HepG2 (cell line): ENCODE measurements around the gene MPPE1. TPM values are rescaled to one million over a fixed set of nuclear protein-coding genes. Genes with fewer than 3 reads are reported as not detected.

ENCODE experiments used
- ARID5B ChIP-seq: IDR thresholded peaks from 2 replicates; pipeline ENCODE4 v1.4.0; 2020; ENCODE audit warnings: mild to moderate bottlenecking, missing genetic modification reagents
- ELF3 ChIP-seq: IDR thresholded peaks from 2 replicates; pipeline ENCODE4 v1.6.1; 2016; ENCODE audit warnings: missing genetic modification reagents, missing compliant biosample characterization
- EP300 ChIP-seq, 3 experiments: sonication (generic) in 1 of 3; formaldehyde crosslinking in 1 of 3; IDR thresholded peaks; 2 replicates each; pipeline versions ENCODE4 v1.5.1 to v1.6.1; 2011 to 2020; ENCODE audit warnings: low read depth in 2 of 3, low read length in 2 of 3, borderline replicate concordance in 1 of 3, improper control_type of control experiment in 1 of 3, mild to moderate bottlenecking in 1 of 3, missing genetic modification reagents in 1 of 3, moderate library complexity in 1 of 3
- ERF ChIP-seq: IDR thresholded peaks from 2 replicates; pipeline ENCODE4 v1.6.1; 2018; ENCODE audit warnings: missing biosample characterization, missing genetic modification reagents
- ETV5 ChIP-seq: IDR thresholded peaks from 2 replicates; pipeline ENCODE4 v1.6.1; 2018; ENCODE audit warnings: missing biosample characterization, missing genetic modification reagents, inconsistent platforms, borderline replicate concordance
- FOSL2 ChIP-seq: sonication (generic); formaldehyde crosslinking; IDR thresholded peaks from 2 replicates; pipeline ENCODE4 v1.4.0; 2020; ENCODE audit warnings: missing genetic modification reagents
- FOXA3 ChIP-seq: IDR thresholded peaks from 2 replicates; pipeline ENCODE4 v1.6.1; 2016; ENCODE audit warnings: missing genetic modification reagents, missing compliant biosample characterization
- FOXM1 ChIP-seq: sonication (generic); formaldehyde crosslinking; IDR thresholded peaks from 2 replicates; pipeline ENCODE4 v1.5.0; 2020; ENCODE audit warnings: missing genetic modification reagents
- HCFC1 ChIP-seq: fragments of 150-350 bp; IDR thresholded peaks from 2 replicates; pipeline ENCODE4 v1.6.1; 2014; ENCODE audit warnings: low read depth, low read length
- HMGXB4 ChIP-seq, 2 experiments: sonication (generic) in 1 of 2; formaldehyde crosslinking in 1 of 2; IDR thresholded peaks; 2 replicates each; pipeline versions ENCODE4 v1.4.0 to v1.6.1; 2018 to 2020; ENCODE audit warnings: missing genetic modification reagents in 2 of 2, borderline replicate concordance in 1 of 2, low read depth in 1 of 2, mild to moderate bottlenecking in 1 of 2, missing biosample characterization in 1 of 2
- KAT7 ChIP-seq: IDR thresholded peaks from 2 replicates; pipeline ENCODE4 v1.6.1; 2018; ENCODE audit warnings: borderline replicate concordance, missing compliant biosample characterization
- MLX ChIP-seq: IDR thresholded peaks from 2 replicates; pipeline ENCODE4 v1.6.1; 2016
- PRMT3 ChIP-seq: sonication (generic); formaldehyde crosslinking; IDR thresholded peaks from 2 replicates; pipeline ENCODE4 v1.8.1; 2022; ENCODE audit warnings: low read depth, mild to moderate bottlenecking, moderate library complexity, missing genetic modification reagents, borderline replicate concordance
- RBAK ChIP-seq: sonication (generic); formaldehyde crosslinking; IDR thresholded peaks from 2 replicates; pipeline ENCODE4 v1.5.1; 2020; ENCODE audit warnings: mild to moderate bottlenecking, missing genetic modification reagents
- RXRA ChIP-seq: sonication (generic); formaldehyde crosslinking; IDR thresholded peaks from 2 replicates; pipeline ENCODE4 v1.5.1; 2020; ENCODE audit warnings: missing genetic modification reagents
- RXRB ChIP-seq: IDR thresholded peaks from 2 replicates; pipeline ENCODE4 v1.6.1; 2016; ENCODE audit warnings: borderline replicate concordance, missing genetic modification reagents, missing compliant biosample characterization
- SOX13 ChIP-seq, 3 experiments: fragments of 450-650 bp in 1 of 3; sonication (generic) in 1 of 3; formaldehyde crosslinking in 1 of 3; IDR thresholded peaks in 2 of 3; conservative IDR thresholded peaks in 1 of 3; 2 replicates each; pipeline versions ENCODE4 v1.5.0 to v1.6.1; 2016 to 2020; ENCODE audit warnings: antibody characterized with exemption in 1 of 3, mild to moderate bottlenecking in 1 of 3, missing compliant biosample characterization in 1 of 3, missing genetic modification reagents in 1 of 3, moderate library complexity in 1 of 3
- SOX6 ChIP-seq, 2 experiments: fragments of 450-650 bp in 1 of 2; sonication (generic) in 1 of 2; formaldehyde crosslinking in 1 of 2; IDR thresholded peaks; 2 replicates each; pipeline versions ENCODE4 v1.4.0 to v1.6.1; 2017 to 2020; ENCODE audit warnings: antibody characterized with exemption in 1 of 2, mild to moderate bottlenecking in 1 of 2, missing genetic modification reagents in 1 of 2
- SRF ChIP-seq: IDR thresholded peaks from 2 replicates; pipeline ENCODE4 v1.6.1; 2011; ENCODE audit warnings: mild to moderate bottlenecking, low read depth, low read length, moderate library complexity
- ZNF33B ChIP-seq: sonication (generic); formaldehyde crosslinking; IDR thresholded peaks from 2 replicates; pipeline ENCODE4 v1.5.1; 2020; ENCODE audit warnings: mild to moderate bottlenecking, missing genetic modification reagents
- ZNF644 ChIP-seq: IDR thresholded peaks from 2 replicates; pipeline ENCODE4 v1.6.1; 2016; ENCODE audit warnings: low read depth
- polyA plus RNA-seq, 8 experiments: library from polyadenylated mRNA; depleted of rRNA in 3 of 8; stranded (reverse) in 7 of 8; unstranded in 1 of 8; fragments of >200 nt; fragmentation: Illumina TruSeq in 4 of 8; extraction: Trizol in 4 of 8; gene quantifications; 2 replicates each; pipeline versions ENCODE4 v1.2.1 to v1.2.3, GENCODE V29; 2011 to 2016; ENCODE audit warnings: low read depth in 4 of 8, missing spikeins in 1 of 8, mixed read lengths in 1 of 8; ENCODE audit not compliant: insufficient read depth in 1 of 8
- total RNA-seq, 5 experiments: library from RNA; depleted of rRNA; stranded (reverse); fragments of >200 nt; fragmentation: Illumina TruSeq; extraction: Trizol; gene quantifications; 2 replicates each; pipeline ENCODE4 v1.2.3, GENCODE V29; 2016; ENCODE audit warnings: low read depth in 1 of 5

Gene MPPE1
- total and polyA plus RNA-seq, 2 of the 13 experiments (the other 11 are each of a cell fraction or from before 2014, with no cell fraction given) = 9.6 to 11.9 TPM

GRCh38 chr18:11859903-11860407 is 48.2 kb downstream of the MPPE1 start (continued):
- TF ChIP-seq PRMT3 = no peak
- no peak for TF ChIP-seq FOXM1 (CRISPR knock-in tag)
- no peak for TF ChIP-seq HCFC1
- peak; percentile 97 for TF ChIP-seq FOSL2 (CRISPR knock-in tag)
- 0 out of 2 replicates have a peak, but pooled peaks have one; percentile 21 for TF ChIP-seq MLX (CRISPR knock-in tag)
- peak; percentile 55; the same call in 1 of the 2 replicates for TF ChIP-seq RXRB
- no peak for TF ChIP-seq EP300 (IDR thresholded peaks at IDR 0.05; ENCODE audit: low read depth in 2 of 2, low read length in 2 of 2)
- TF ChIP-seq EP300 (CRISPR knock-in tag; IDR thresholded peaks at IDR 0.05; ENCODE audit: borderline replicate concordance) = peak; percentile 31; the same call in 1 of the 2 replicates
- TF ChIP-seq ZNF644 (CRISPR knock-in tag) = 0 out of 2 replicates have a peak, but pooled peaks have one; percentile 29
- no peak for TF ChIP-seq RBAK (CRISPR knock-in tag)
- no peak for TF ChIP-seq HMGXB4 (CRISPR knock-in tag; IDR thresholded peaks at IDR 0.05; ENCODE audit: borderline replicate concordance in 1 of 2, low read depth in 1 of 2)
- TF ChIP-seq ETV5 (CRISPR knock-in tag) = peak; percentile 48
- TF ChIP-seq RXRA (CRISPR knock-in tag) = peak; percentile 57; the same call in 1 of the 2 replicates
- no peak for TF ChIP-seq SOX6 (IDR thresholded peaks at IDR 0.05)
- peak; percentile 43; the same call in 1 of the 2 replicates for TF ChIP-seq SOX6 (CRISPR knock-in tag; IDR thresholded peaks at IDR 0.05)
- no peak for TF ChIP-seq SRF
- peak; percentile 40; the same call in 1 of the 2 replicates for TF ChIP-seq ELF3 (CRISPR knock-in tag)
- no peak for TF ChIP-seq KAT7 (CRISPR knock-in tag)
- no peak for TF ChIP-seq ZNF33B (CRISPR knock-in tag)
- TF ChIP-seq ERF (CRISPR knock-in tag) = 0 out of 2 replicates have a peak, but pooled peaks have one; percentile 21
- TF ChIP-seq SOX13 (IDR thresholded peaks at IDR 0.05) = no peak
- TF ChIP-seq SOX13 (CRISPR knock-in tag; conservative IDR thresholded peaks at IDR 0.05 in 1 of 2, IDR thresholded peaks at IDR 0.05 in 1 of 2) = peak in 1 of 2 experiments; percentile 48; a peak in 1 of 4 replicates
- TF ChIP-seq FOXA3 (CRISPR knock-in tag) = 0 out of 2 replicates have a peak, but pooled peaks have one; percentile 7
- TF ChIP-seq ARID5B (CRISPR knock-in tag) = peak; percentile 63
